NCI-H2196 (cell line): ENCODE measurements around the gene COL4A1.

ENCODE experiments used
- DNase-seq: peaks from one replicate; lab custom pipeline; 2025; ENCODE audit not compliant: unreplicated experiment; lab: John Stamatoyannopoulos, UW

Gene COL4A1

DNA sequence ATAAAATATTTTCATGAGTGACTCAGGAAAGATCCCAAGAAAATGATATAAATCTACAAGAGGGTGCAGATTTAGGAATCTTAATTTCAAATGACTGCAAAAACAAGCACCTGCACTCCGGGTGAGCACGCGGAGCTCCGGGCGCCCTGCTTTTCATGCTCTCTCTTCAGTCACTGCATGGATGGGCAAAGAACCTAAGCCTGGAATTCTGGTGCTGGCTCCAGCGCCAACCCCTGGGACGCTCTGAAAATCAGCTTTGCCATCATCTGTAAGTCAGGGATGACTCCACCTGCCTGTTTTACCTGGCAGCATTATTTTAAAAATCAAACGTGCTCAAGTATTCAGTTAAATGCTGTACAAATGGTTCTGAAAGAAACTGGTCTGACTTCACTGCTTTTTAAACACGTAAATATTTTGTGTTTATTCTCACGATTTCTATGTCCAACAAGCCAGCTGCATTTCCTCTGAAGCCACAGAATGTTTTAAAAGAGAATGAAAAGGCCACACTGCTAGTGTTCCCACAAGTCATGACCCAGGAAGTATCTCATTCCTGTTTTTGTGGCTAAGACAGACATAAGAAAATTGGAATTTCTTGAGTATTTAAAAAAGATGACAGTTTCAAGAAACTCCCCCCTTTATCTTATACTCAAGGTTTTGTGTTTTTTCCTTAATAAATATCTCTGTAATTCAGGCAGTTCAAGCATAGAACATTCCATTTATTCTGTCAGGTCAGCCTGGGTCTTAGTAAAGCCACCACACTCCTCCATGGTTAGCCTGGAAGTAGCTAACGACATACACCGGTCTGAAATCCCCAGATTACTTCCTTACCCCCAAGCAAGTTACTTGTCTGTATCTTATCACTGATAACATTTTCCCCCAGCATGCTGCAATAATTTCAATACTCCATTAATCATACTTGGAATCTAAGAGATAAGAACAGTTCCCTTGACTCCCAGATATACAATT, 81.1 kb downstream of the COL4A1 start:
- DNase-seq, result no peak

DNA sequence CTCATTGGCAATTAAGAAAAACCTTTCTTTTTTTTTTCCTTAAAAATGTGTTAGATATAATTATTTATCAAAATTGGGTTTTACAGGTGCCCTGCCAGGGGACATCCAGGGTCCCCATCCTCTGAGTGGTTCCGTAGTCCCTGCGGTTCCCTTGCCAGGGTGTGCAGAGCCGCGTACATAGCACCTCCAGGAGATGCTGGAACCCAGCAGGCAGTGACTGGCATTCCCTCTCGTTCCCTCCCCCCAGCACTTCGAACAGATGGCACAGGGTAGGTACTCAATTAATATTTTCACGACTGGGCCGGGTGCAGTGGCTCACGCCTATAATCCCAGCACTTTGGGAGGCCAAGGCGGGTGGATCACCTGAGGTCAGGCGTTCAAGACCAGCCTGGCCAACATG, 82.0 kb downstream of the COL4A1 start:
- no peak for DNase-seq

DNA sequence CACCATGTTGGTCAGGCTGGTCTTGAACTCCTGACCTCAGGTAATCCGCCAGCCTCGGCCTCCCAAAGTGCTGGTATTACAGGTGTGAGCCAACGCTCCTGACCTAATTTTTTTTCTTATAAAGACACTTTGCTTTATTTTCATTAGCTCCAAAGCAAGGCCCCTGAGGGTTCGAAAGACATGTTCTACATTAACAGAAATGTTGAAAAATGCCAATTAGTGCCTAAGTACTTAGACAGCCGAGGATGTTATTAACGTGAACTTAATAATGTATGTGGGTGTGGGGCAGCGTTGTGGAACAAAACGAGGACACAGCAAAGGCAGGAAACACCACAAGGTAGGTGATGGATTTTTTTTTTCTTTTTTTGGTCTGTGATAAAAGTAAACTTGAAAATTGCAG, 82.4 kb downstream of the COL4A1 start:
- DNase-seq, result no peak

DNA sequence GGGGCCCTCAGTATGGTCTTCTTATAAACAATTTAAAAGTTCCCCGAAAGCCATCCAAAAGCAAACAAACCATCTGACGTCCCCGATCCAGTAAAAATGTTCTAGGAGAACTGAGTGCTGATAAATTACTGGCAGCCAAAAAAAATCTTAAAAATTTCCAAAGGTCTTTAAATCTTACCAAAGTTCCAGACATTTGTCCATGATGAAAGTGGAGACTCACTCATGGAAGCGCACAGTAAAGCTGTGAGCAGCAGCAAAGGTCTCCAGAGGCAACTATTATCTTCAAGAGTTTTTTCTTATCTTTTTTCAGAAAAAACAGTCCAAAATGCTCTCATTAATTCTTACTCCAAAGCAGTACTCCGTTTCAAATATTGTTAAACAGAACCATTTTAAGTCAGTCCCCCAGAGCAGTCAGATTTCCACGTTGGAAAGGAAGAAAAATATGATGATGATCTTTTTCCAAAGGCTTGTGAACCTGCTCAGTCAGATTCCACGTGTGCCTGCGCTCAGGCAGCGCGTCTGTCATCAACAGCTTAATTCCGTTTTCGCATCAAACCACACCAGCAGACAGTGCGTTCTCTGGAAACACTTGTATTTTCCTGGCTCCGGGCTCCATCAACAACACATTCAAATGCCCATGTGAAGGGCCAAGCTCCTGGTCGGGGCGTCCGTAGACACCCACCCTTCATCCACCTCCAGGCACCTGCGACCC, 85.4 kb downstream of the COL4A1 start:
- DNase-seq, result no peak

DNA sequence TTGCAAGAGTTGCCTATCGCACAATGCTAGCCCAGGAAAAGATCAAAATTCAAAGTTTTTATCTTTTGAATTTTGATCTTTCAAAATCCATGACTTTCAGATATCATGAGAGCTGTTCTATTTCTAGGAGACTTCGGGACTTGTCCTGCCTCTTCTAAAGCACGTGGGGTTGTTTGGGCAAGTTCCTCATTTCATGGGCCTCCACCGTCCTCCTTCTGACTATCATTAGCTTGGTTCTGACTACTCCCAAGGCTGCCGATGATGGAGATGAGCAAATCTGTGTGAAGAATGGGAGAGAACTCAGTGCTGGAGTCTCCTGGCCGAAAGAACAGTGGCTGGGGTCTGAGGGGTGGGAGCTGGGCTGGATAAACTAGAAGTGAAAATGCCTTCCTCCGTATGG, 86.5 kb downstream of the COL4A1 start:
- no peak for DNase-seq

DNA sequence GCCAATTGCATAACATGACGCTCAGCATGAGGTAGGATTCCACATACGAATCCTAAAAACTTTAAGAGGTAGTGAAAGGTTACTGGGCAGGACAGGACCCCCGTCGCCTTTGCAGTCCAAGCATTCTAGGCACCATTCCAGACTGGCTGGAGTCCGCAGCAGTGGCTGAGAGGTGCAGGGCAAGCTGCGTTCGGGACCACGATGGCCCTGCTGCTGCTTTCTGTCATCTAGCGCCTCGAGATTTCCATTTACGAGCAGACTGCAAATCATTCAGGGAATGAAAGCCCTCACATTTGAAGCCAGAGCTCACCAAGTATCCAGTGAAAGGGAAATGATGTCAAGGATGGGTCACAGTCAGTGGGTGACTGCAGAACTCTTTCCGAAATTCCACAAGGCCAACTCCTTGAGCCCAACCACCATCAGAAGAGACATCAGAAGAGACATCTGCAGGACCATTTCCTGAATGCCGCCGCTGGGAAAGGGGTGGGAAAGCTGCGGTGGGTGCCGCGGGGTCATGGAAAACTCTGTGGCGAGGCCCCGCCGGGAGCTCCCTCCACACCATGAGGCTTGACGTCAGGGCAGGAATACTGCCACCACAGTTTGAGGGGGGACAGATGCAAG, 88.3 kb downstream of the COL4A1 start:
- DNase-seq, result no peak

DNA sequence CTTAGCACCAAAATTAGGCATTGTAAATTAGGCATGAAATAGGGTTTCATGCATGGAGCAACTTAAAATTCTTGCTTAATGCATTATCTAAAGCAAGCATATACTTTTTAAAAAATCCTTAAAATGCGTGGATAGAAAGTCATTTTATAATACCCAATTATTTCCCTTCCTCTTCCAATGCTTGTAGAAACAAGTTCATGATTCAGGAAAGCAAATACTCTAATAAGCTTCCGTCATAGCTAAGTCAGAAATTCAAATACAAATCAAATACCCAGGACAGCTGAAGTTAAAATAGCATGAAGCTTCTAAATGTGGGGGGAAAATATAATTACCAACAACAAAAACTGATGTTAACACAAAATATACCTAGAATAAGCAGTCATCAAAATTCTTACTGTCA, 89.1 kb downstream of the COL4A1 start:
- no peak for DNase-seq

DNA sequence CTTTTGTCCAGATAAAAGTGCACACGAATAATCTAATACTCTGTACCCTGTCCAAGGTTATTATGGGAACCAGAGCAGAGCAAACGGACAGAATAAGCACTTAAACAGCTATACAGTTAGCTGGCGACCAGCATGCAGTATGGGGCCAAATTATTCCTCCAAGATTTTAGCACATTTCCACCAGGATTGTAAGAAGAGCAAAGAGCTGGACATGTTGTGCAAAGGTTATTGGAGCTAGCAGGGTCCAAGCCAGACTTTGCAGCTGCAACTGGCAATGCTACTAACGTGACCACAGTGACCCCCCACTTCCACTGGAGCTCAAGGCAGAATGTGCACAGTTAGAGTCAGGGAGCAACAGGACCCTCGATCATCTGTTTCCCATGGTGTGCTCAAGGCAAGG, 89.9 kb downstream of the COL4A1 start:
- no peak for DNase-seq

DNA sequence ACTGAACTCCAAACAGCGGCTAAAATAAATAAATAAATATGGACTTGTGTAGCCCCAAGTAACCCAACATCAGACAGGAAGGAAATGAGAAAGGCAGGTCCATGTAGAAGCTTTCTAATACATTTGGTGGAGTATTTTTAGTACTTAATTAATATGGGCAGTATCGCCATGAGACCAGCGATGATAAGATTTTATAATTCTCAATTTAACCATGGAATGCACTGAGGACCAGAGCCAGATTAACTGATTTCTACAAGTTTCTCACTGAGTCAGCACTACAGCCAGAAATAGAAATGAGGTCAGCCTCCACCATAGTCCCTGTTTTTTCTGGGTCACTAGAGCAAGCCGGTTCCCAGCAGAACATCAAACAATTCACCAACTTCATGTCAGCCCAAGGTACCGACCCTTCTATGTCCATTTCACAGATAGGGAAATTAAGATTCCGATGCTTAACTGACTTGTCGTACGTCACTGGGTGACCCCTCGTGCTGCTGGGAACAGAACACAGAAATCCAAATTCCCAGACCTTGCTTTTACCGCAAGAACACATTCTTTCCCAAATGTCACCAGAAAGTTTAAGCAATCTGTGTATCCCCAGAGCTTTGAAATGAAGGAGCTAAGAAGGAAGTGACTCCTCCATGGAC, 90.4 kb downstream of the COL4A1 start:
- DNase-seq, result no peak

DNA sequence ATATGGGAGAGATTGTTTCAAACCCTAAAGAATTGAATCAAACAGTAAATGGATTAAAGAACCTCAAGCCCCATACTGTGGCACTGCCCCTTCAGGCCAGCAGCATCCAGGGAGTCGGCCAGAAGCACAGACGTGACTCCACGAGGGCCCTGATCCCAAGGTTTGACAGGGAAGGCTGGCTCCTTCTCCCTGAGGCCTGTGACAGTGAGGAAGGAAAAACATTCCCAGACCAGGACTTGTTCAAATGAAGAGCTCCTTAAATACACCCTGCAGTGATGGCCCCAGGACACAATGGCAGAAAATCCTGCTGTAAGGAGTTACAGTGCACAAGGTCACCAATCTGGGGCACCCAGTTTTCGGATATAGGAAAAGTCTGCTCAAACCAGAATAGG, 91.0 kb downstream of the COL4A1 start:
- no peak for DNase-seq

DNA sequence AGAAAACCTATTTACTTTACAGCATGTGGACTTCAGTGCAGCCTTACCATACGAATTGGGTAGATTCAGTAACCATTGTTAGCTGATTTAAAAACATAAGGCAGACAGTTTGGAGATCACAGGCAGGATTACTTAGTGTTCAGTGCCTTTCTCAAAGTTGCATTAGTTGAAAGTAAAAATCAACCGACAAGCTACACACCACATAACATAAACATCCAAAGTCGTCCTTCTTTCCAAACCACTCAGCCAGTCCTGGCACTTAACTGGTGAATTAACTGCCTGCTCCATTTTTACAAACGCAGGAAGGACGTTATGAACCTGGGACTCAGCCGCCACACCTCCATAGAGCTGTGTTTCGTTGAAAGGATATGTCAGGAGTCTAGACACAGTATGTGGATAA, 91.4 kb downstream of the COL4A1 start:
- DNase-seq, result no peak

DNA sequence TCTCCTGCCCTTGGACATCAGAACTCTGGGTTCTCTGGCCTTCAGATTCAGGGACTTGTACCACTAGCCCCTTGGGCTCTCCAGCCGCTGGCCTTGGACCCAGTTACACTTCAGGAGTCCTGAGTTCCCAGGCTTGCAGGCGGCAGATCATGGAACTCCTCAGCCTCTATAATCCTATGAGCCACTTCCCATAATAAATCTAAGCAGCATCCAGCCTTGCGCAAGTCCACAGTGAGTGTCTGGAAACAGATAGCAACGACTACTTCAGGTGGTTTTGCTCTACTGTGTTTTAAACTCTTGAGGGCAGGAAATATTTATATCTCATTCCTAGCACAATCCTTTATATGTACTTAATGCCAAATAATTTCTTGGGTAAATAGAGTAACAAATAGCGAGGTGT, 92.3 kb downstream of the COL4A1 start:
- DNase-seq, result no peak

DNA sequence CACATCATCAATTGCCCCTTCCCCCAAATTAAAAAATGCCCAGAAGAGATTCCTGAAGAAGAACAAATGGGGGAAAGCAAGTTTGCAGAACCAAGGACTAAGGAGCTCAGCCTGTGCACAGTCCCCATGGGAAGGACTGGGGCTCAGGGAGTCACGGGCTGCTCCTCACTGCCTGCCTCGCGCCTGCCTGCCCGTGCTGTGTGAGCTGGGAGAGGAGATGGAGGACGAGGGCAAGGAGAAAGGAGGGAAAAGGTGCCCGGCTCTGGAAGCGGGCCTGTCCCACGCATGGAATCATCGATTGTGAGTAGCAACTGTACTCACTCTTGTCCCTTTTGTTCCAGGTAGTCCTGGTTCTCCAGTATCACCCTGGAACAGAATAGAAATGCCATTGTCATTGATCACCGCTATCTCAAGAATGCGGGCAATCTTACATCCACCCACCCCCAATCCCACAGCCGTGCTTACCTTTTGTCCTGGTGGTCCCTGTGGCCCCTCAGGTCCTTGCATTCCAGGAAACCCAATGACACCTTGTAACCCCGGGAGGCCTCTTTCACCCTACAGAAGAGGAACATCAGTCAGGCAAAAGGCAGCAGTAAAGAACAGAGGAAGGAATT, 93.4 kb downstream of the COL4A1 start:
- no peak for DNase-seq

DNA sequence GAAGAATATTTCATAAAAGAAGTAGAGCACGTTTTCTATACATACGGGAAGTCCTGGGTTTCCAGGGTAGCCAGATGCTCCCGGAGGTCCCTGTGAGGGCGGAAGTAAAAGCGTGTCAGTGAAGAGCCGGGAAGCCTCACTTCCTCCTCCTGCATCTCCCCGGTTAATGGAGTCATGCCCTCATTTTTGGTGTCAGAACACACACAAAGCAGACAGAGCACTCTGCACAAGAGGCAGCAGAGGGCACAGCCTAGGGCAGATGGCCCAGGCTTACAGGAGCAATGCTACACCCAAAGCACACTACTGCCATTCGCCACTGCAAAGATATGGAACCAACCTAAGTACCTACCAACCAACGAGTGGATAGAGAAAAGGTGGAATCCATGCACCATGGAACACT, 94.4 kb downstream of the COL4A1 start:
- DNase-seq, result no peak

DNA sequence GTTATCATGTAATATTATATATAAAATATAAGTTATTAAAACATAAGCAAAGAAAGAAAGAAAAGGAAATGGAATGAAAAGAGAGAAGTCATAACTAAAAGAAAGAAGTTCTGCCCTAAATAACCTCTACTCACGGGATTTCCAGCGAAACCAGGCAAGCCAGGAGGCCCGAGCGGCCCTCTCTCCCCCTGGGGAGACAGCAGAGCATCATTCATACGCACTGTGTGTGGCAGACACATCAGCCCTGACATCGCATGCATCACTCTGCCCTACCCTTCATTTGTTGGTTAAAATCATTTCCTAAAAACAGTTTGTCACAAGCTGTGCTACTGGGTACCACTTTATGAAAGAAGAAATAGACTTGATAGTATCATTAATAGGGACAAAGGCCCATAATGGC, 95.2 kb downstream of the COL4A1 start:
- DNase-seq, result no peak

DNA sequence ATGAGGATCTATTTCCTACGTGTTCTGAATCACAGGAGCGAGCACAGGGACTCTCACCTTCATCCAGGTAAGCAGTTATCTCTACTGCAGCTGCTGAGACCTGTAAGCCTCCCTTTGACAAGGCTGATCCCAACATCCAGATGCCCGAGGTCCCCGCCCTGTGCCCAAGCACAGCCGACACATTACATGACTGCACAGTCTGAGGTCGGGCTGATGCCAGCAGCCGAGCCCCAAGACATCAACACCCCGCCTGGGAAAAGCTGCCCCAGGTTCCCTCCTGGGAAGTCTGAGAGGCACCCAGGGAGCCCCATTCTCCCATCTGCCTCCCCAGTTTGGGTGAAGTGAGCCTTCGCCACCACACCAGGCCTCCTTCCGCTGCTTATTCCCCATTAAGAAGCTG, 95.9 kb downstream of the COL4A1 start:
- DNase-seq, result no peak

DNA sequence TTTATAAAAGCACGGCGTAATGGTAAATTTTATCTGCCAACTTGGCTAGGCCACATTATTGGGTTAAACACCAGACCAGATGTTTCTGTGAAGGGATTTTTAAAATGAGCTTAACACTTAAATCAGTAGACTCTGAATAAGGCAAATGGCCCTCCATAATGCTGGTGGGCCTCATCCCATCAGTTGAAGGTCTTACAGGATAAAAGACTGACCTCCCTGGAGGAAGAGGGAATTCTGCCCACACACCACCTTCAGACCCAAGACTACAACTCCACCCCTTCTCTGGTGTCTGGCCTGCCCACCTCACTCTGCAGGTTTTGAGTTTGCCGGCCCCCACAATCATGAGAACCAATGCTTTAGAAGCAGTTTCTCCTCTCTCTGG, 96.4 kb downstream of the COL4A1 start:
- DNase-seq, result no peak

DNA sequence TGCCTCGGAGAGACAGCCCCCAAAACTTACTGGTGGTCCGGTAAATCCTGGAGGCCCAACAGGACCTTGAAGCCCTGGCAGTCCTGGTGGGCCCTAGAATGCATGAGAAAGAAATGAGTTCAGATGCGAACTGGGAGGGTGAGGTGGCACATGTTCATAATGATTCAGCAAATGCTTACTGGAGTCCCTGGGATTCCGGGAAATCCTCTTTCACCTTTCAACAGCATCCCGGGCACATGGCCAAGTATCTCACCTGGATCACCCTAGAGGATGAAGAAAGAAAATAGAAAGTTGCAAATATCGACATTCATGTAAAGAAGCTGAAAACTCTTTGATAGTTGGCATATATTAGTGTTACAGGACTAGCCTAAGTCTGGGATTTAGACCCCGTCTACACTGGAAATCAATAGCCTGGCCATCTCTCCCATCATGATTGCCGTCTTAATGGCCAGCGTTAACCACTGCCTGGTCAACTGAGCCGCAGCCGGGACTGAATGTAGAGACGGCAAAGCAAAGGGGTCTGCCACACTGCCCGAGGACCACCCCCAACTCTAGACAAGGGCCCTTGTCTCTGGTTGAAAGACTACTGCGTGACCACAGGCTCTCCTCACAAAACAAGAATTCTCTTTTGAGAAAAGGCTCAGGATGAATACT, 96.9 kb downstream of the COL4A1 start:
- DNase-seq, result no peak

DNA sequence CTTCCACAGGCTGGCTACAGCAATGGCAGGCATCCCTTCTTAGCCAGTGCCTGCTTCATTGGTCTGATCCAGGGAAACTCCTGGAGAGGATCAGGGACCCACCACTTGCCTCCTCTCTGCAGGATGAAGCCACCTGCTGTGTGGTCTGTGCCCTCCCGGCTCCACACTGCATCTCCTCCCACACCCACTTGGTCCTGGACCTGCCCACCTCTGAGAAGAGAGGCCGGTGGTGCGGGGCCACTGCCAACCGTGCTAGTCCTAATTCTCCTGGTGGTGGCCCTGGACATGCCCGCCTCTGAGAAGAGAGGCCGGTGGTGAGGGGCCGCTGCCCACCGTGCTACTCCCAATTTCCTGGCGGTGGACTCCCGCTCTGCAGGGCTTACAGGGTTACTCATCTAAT, 98.8 kb downstream of the COL4A1 start:
- no peak for DNase-seq

DNA sequence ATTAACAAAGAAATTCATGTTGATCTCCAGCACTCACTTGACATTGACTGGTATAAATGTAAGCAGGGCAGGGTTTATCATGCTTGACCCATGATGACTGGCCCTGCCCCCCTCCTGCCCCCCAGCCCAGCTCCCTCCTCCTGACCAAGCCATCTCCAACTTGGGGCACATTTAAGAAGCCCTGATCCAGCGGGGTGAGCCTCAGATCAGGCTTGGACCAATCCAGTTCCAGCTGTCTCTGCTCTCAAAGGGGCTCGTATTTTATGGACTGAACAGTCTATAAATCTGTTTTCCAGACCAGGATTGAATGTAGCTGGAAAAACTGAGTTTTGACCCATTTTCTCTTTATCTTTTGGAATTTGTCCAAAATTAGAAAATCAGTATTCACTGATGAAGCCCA, 100.0 kb downstream of the COL4A1 start:
- no peak for DNase-seq

DNA sequence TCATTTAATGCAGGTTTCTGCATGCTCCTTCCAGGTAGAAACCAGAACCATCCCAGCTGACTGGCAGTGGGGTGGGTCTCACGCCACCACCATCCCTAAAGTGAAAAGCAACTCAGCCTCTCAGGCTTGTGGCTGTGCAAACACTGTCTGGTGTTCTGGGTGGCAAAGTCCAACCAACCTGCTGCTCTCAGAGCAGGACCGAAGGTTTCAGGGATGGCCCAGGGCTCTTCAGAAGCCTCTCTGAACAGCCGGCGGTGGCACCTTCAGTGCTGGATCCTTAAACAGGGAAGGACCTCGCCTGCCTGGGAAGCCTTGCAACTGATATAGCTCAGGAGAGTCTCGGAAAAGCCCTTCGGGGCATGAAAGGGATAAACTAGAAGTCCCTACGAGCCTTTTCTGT, 100.8 kb downstream of the COL4A1 start:
- DNase-seq, result no peak
